Loucy (cell line): ENCODE data around the gene RWDD3.

Source experiments
- H2AFZ ChIP-seq: fragments of 200-600 bp; sonication (generic); 2 replicates; pipeline ENCODE4 v1.6.0; 2016; ENCODE audit warnings: antibody characterized with exemption, mild to moderate bottlenecking, low read length, moderate library complexity
- H3F3A ChIP-seq: fragments of 200-600 bp; 2 replicates; pipeline ENCODE4 v1.6.0; 2016; ENCODE audit warnings: antibody characterized with exemption, low read depth, mild to moderate bottlenecking
- H3K27me3 ChIP-seq: fragments of 200-600 bp; sonication (generic); 2 replicates; pipeline ENCODE4 v1.6.1; 2014; ENCODE audit warnings: low read length, mild to moderate bottlenecking; ENCODE audit not compliant: insufficient read depth, poor library complexity, severe bottlenecking
- H3K36me3 ChIP-seq: fragments of 200-600 bp; sonication (generic); 2 replicates; pipeline ENCODE4 v1.6.1; 2016; ENCODE audit warnings: low read length; ENCODE audit not compliant: insufficient read depth
- H3K4me1 ChIP-seq: fragments of 200-600 bp; sonication (generic); 2 replicates; pipeline ENCODE4 v1.5.1; 2014; ENCODE audit warnings: low read length, mild to moderate bottlenecking; ENCODE audit not compliant: insufficient read depth, poor library complexity, severe bottlenecking
- H3K4me2 ChIP-seq: fragments of 200-600 bp; sonication (generic); 2 replicates; pipeline ENCODE4 v1.6.0; 2014; ENCODE audit warnings: antibody characterized with exemption, low read length, low read depth, mild to moderate bottlenecking; ENCODE audit not compliant: poor library complexity, severe bottlenecking
- H3K4me3 ChIP-seq: fragments of 200-600 bp; sonication (generic); 2 replicates; pipeline ENCODE4 v1.5.1; 2014; ENCODE audit warnings: low read length, mild to moderate bottlenecking, mixed read lengths; ENCODE audit not compliant: poor library complexity, severe bottlenecking
- H3K79me2 ChIP-seq: fragments of 200-600 bp; sonication (generic); 2 replicates; pipeline ENCODE4 v1.6.1; 2014; ENCODE audit warnings: low read length; ENCODE audit not compliant: insufficient read depth
- H3K9ac ChIP-seq: fragments of 200-600 bp; sonication (generic); 2 replicates; pipeline ENCODE4 v1.6.0; 2014; ENCODE audit warnings: mild to moderate bottlenecking, low read depth, low read length, moderate library complexity; ENCODE audit not compliant: poor library complexity, severe bottlenecking
- H3K9me2 ChIP-seq: fragments of 200-600 bp; sonication (generic); replicated peaks from 2 replicates; pipeline ENCODE4 v1.6.1; 2016; ENCODE audit warnings: low read depth, low read length, mixed read lengths
- H3K9me3 ChIP-seq: fragments of 200-600 bp; sonication (generic); 2 replicates; pipeline ENCODE4 v1.6.1; 2014; ENCODE audit warnings: mild to moderate bottlenecking, antibody characterized with exemption, low read length, low read depth; ENCODE audit not compliant: insufficient read depth
- H4K20me1 ChIP-seq: fragments of 200-600 bp; sonication (generic); 2 replicates; pipeline ENCODE4 v1.6.0; 2014; ENCODE audit warnings: antibody characterized with exemption, low read length, mild to moderate bottlenecking; ENCODE audit not compliant: insufficient read depth, poor library complexity, severe bottlenecking
- EZH2phosphoT487 ChIP-seq: fragments of 200-600 bp; IDR thresholded peaks from 2 replicates; pipeline ENCODE4 v1.6.1; 2018; ENCODE audit warnings: antibody characterized with exemption, mild to moderate bottlenecking, moderate library complexity, borderline replicate concordance
- TF ChIP-seq, protein P1 (sequence below): fragments of 200-600 bp; sonication (generic); conservative IDR thresholded peaks from 2 replicates; pipeline ENCODE4 v1.5.1; 2014; ENCODE audit warnings: mild to moderate bottlenecking, antibody characterized with exemption, low read length

Gene RWDD3

GRCh38 chr1:95195046-95195445 lies 39.0 kb upstream of the RWDD3 start:
- Histone ChIP-seq H3K4me1 (no peaks in the 10 kb centered on the region), H3K27me3 (no peaks in the 10 kb centered on the region), H3F3A (no peaks in the 10 kb centered on the region), H3K79me2 (no peaks in the 10 kb centered on the region), H3K4me2 (no peak overlapping the region), H3K9me3 (no peaks in the 10 kb centered on the region), H4K20me1 (no peaks in the 10 kb centered on the region), H3K36me3 (no peaks in the 10 kb centered on the region), H3K4me3 (no peak overlapping the region), H2AFZ (no peak overlapping the region), H3K9ac (no peak overlapping the region), H3K9me2 (no peaks in the 10 kb centered on the region)
- TF ChIP-seq EZH2phosphoT487, result no peak
- TF ChIP-seq, protein P1, sequence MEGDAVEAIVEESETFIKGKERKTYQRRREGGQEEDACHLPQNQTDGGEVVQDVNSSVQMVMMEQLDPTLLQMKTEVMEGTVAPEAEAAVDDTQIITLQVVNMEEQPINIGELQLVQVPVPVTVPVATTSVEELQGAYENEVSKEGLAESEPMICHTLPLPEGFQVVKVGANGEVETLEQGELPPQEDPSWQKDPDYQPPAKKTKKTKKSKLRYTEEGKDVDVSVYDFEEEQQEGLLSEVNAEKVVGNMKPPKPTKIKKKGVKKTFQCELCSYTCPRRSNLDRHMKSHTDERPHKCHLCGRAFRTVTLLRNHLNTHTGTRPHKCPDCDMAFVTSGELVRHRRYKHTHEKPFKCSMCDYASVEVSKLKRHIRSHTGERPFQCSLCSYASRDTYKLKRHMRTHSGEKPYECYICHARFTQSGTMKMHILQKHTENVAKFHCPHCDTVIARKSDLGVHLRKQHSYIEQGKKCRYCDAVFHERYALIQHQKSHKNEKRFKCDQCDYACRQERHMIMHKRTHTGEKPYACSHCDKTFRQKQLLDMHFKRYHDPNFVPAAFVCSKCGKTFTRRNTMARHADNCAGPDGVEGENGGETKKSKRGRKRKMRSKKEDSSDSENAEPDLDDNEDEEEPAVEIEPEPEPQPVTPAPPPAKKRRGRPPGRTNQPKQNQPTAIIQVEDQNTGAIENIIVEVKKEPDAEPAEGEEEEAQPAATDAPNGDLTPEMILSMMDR, result no peak

GRCh38 chr1:95196017-95196416 lies 38.0 kb upstream of the RWDD3 start:
- H3K79me2 ChIP-seq, result no peaks in the 10 kb centered on the region
- H3K9ac ChIP-seq, result no peak overlapping the region
- no peak overlapping the region for H3K4me3 ChIP-seq
- no peaks in the 10 kb centered on the region for H3K4me1 ChIP-seq
- H3K4me2 ChIP-seq, result no peak overlapping the region
- no peaks in the 10 kb centered on the region for H4K20me1 ChIP-seq
- no peaks in the 10 kb centered on the region for H3K27me3 ChIP-seq
- no peak for TF ChIP-seq EZH2phosphoT487
- TF ChIP-seq, protein P1, result no peak
- no peaks in the 10 kb centered on the region for H3K36me3 ChIP-seq
- no peaks in the 10 kb centered on the region for H3F3A ChIP-seq
- no peak overlapping the region for H2AFZ ChIP-seq
- no peaks in the 10 kb centered on the region for H3K9me3 ChIP-seq
- no peaks in the 10 kb centered on the region for H3K9me2 ChIP-seq

- Histone ChIP-seq H3K36me3 (no peaks in the 10 kb centered on the region), H3K9ac (no peak overlapping the region), H2AFZ (no peak overlapping the region), H3K9me2 (no peaks in the 10 kb centered on the region), H3K27me3 (no peaks in the 10 kb centered on the region), H4K20me1 (no peaks in the 10 kb centered on the region), H3K4me3 (no peak overlapping the region), H3K79me2 (no peaks in the 10 kb centered on the region), H3K4me1 (no peaks in the 10 kb centered on the region), H3K4me2 (no peak overlapping the region), H3F3A (no peaks in the 10 kb centered on the region), H3K9me3 (no peaks in the 10 kb centered on the region)
- no peak for TF ChIP-seq EZH2phosphoT487
- TF ChIP-seq, protein P1, result no peak
Measured at GRCh38 chr1:95197616-95198252, 36.3 kb upstream of the RWDD3 start.
